SK-N-SH (cell line): ENCODE results near the gene ABCA4. TPM values are rescaled to one million over a fixed set of nuclear protein-coding genes. Genes with fewer than 3 reads are reported as not detected.

Experiments
- CTCF ChIA-PET: fragments of 300-600, 350-600 bp; formaldehyde crosslinking; extraction: SDS; loops from one replicate; lab custom pipeline; 2021; lab: Yijun Ruan, JAX
- POLR2A ChIA-PET: fragments of 350-600 bp; sonication (Branson Sonifier 250); formaldehyde crosslinking; extraction: SDS; loops from one replicate; lab custom pipeline; 2020; ENCODE audit warnings: antibody characterized with exemption, inconsistent platforms; lab: Yijun Ruan, JAX
- DNase-seq: peaks from one replicate; pipeline ENCODE4 v3.0.0; 2012
- H2AFZ ChIP-seq: fragments of 200-600 bp; sonication (generic); 2 replicates; pipeline ENCODE4 v1.8.1; 2016; ENCODE audit warnings: antibody characterized with exemption, mild to moderate bottlenecking, low read depth
- H3F3A ChIP-seq: fragments of 200-600 bp; sonication (generic); replicated peaks from 2 replicates; pipeline ENCODE3; 2016; ENCODE audit warnings: antibody characterized with exemption, mild to moderate bottlenecking; ENCODE audit not compliant: insufficient read depth
- H3K27ac ChIP-seq, 2 experiments: fragments of 200-500 bp in 1 of 2; fragments of 200-600 bp in 1 of 2; sonication (Bioruptor generic) in 1 of 2; sonication (generic), shearing (Covaris generic) in 1 of 2; 2 replicates each; pipeline versions ENCODE4 v1.5.1 to v1.6.1; 2014 to 2016; ENCODE audit warnings: low read depth in 2 of 2, inconsistent platforms in 1 of 2, low read length in 1 of 2, mild to moderate bottlenecking in 1 of 2, mixed read lengths in 1 of 2
- H3K27me3 ChIP-seq: fragments of 200-600 bp; sonication (generic), shearing (Covaris generic); 2 replicates; pipeline ENCODE4 v1.6.1; 2016; ENCODE audit warnings: mixed run types; ENCODE audit not compliant: insufficient read depth
- H3K36me3 ChIP-seq, 2 experiments: fragments of 200-500 bp in 1 of 2; fragments of 200-600 bp in 1 of 2; sonication (Bioruptor generic) in 1 of 2; sonication (generic) in 1 of 2; replicated peaks in 1 of 2; 2 replicates each; pipeline versions ENCODE3 to v1.5.1; 2014 to 2016; ENCODE audit warnings: low read length in 1 of 2, mild to moderate bottlenecking in 1 of 2; ENCODE audit not compliant: insufficient read depth in 2 of 2, control insufficient read depth in 1 of 2
- H3K4me1 ChIP-seq, 2 experiments: fragments of 200-500 bp in 1 of 2; fragments of 200-600 bp in 1 of 2; sonication (Bioruptor generic) in 1 of 2; sonication (generic), shearing (Covaris generic) in 1 of 2; 2 replicates each; pipeline versions ENCODE4 v1.5.1 to v1.6.1; 2014 to 2016; ENCODE audit warnings: low read depth in 1 of 2, low read length in 1 of 2, mixed run types in 1 of 2; ENCODE audit not compliant: insufficient read depth in 2 of 2, control insufficient read depth in 1 of 2
- H3K4me2 ChIP-seq: fragments of 200-600 bp; sonication (generic), shearing (Covaris generic); 2 replicates; pipeline ENCODE4 v1.6.1; 2017; ENCODE audit warnings: mixed run types
- H3K4me3 ChIP-seq, 2 experiments: fragments of 200-500 bp in 1 of 2; fragments of 200-600 bp in 1 of 2; sonication (Bioruptor generic) in 1 of 2; sonication (generic), shearing (Covaris generic) in 1 of 2; 2 replicates each; pipeline versions ENCODE4 v1.5.1 to v1.8.1; 2014 to 2016; ENCODE audit warnings: low read depth in 2 of 2, inconsistent platforms in 1 of 2, low read length in 1 of 2, mild to moderate bottlenecking in 1 of 2, mixed read lengths in 1 of 2, moderate library complexity in 1 of 2
- H3K79me2 ChIP-seq: fragments of 200-600 bp; sonication (generic); 2 replicates; pipeline ENCODE4 v1.8.1; 2017; ENCODE audit warnings: mild to moderate bottlenecking; ENCODE audit not compliant: insufficient read depth
- H3K9ac ChIP-seq: fragments of 200-600 bp; sonication (generic); 2 replicates; pipeline ENCODE4 v1.6.1; 2017; ENCODE audit warnings: mixed run types
- H3K9me2 ChIP-seq: fragments of 200-600 bp; sonication (generic); 2 replicates; pipeline ENCODE4 v1.6.1; 2017; ENCODE audit warnings: mixed run types
- H3K9me3 ChIP-seq: fragments of 200-600 bp; sonication (generic); 2 replicates; pipeline ENCODE4 v1.6.1; 2017; ENCODE audit warnings: mixed run types, mild to moderate bottlenecking, moderate library complexity
- H4K20me1 ChIP-seq: fragments of 200-600 bp; sonication (generic); 2 replicates; pipeline ENCODE4 v1.6.1; 2017; ENCODE audit warnings: mild to moderate bottlenecking, mixed run types; ENCODE audit not compliant: insufficient read depth
- CHD2 ChIP-seq: fragments of 150-350 bp; IDR thresholded peaks from 2 replicates; pipeline ENCODE4 v1.6.1; 2018; ENCODE audit warnings: low read length; ENCODE audit not compliant: partially characterized antibody
- EP300 ChIP-seq, 2 experiments: IDR thresholded peaks; 2 replicates each; pipeline versions ENCODE4 v1.4.0 to v1.6.1; 2012; ENCODE audit warnings: borderline replicate concordance in 1 of 2, low read depth in 1 of 2, low read length in 1 of 2
- FOSL2 ChIP-seq: IDR thresholded peaks from 2 replicates; pipeline ENCODE4 v1.4.0; 2012; ENCODE audit warnings: low read depth, mild to moderate bottlenecking, moderate library complexity, borderline replicate concordance
- FOXJ3 ChIP-seq: sonication (generic); formaldehyde crosslinking; IDR thresholded peaks from 2 replicates; pipeline ENCODE4 v1.5.1; 2020; ENCODE audit warnings: mild to moderate bottlenecking, missing genetic modification reagents
- GABPA ChIP-seq: IDR thresholded peaks from 2 replicates; pipeline ENCODE4 v1.4.0; 2012; ENCODE audit warnings: low read depth, mild to moderate bottlenecking
- GATA2 ChIP-seq: sonication (generic); formaldehyde crosslinking; IDR thresholded peaks from 2 replicates; pipeline ENCODE4 v1.5.0; 2020; ENCODE audit warnings: mild to moderate bottlenecking, missing genetic modification reagents
- IRF3 ChIP-seq: fragments of 150-350 bp; IDR thresholded peaks from 2 replicates; pipeline ENCODE4 v1.6.1; 2016; ENCODE audit warnings: mild to moderate bottlenecking, low read depth, low read length
- JUND ChIP-seq: IDR thresholded peaks from 2 replicates; pipeline ENCODE4 v1.4.0; 2012
- MAX ChIP-seq: IDR thresholded peaks from 2 replicates; pipeline ENCODE4 v1.4.0; 2012; ENCODE audit warnings: low read depth
- MEF2A ChIP-seq: IDR thresholded peaks from 2 replicates; pipeline ENCODE4 v1.4.0; 2012; ENCODE audit warnings: low read depth, borderline replicate concordance
- MXI1 ChIP-seq: IDR thresholded peaks from 2 replicates; pipeline ENCODE4 v1.6.1; 2012; ENCODE audit warnings: mild to moderate bottlenecking, low read depth, low read length, improper control_type of control experiment
- NFIC ChIP-seq: IDR thresholded peaks from 2 replicates; pipeline ENCODE4 v1.4.0; 2012; ENCODE audit warnings: borderline replicate concordance
- NRF1 ChIP-seq: IDR thresholded peaks from 2 replicates; pipeline ENCODE4 v1.6.1; 2012; ENCODE audit warnings: low read depth, mild to moderate bottlenecking, low read length
- RCOR1 ChIP-seq: fragments of 150-350 bp; IDR thresholded peaks from 2 replicates; pipeline ENCODE4 v1.6.1; 2017; ENCODE audit warnings: antibody characterized with exemption, low read length
- REST ChIP-seq: IDR thresholded peaks from 2 replicates; pipeline ENCODE4 v1.6.1; 2012; ENCODE audit warnings: mild to moderate bottlenecking, low read depth, low read length, moderate library complexity
- SMC3 ChIP-seq: IDR thresholded peaks from 2 replicates; pipeline ENCODE4 v1.6.1; 2012; ENCODE audit warnings: low read depth, low read length, improper control_type of control experiment
- TCF12 ChIP-seq: IDR thresholded peaks from 2 replicates; pipeline ENCODE4 v1.4.0; 2012
- USF1 ChIP-seq: IDR thresholded peaks from 2 replicates; pipeline ENCODE4 v1.4.0; 2012; ENCODE audit warnings: low read depth, borderline replicate concordance
- ZBTB33 ChIP-seq: IDR thresholded peaks from 2 replicates; pipeline ENCODE4 v1.4.0; 2012; ENCODE audit warnings: low read depth, borderline replicate concordance
- WGBS: methylation state at CpG from one replicate; pipeline ENCODE4 v1.1.6; 2017; ENCODE audit warnings: low lambda C conversion rate; 5-methylcytosine and 5-hydroxymethylcytosine counted together
- polyA plus RNA-seq, 3 experiments: library from polyadenylated mRNA; depleted of rRNA; stranded (reverse); fragments of >200 nt; gene quantifications; 2 replicates each; pipeline ENCODE4 v1.2.3, GENCODE V29; 2012

ABCA4 gene
- polyA plus RNA-seq, 1 of the 3 experiments (the other 2 are of a cell fraction) = 0.03 TPM

- H3K36me3 ChIP-seq = no peaks in the 10 kb centered on the region
- ChIA-PET POLR2A (no interaction called here), CTCF (interaction anchor here (1.6 kb wide), 1 partner anchor 86 kb away, joined by 5 read pairs; no protein-coding TSS in a partner anchor)
Observed at GRCh38 chr1:94125551-94126514, 4.9 kb upstream of the ABCA4 start.

More at GRCh38 chr1:94125551-94126514, 4.9 kb upstream of the ABCA4 start:
- H3K79me2 ChIP-seq = no peaks in the 10 kb centered on the region
- H2AFZ ChIP-seq = no peak overlapping the region
- no peak overlapping the region for H3K9ac ChIP-seq
- no peaks in the 10 kb centered on the region for H3K9me2 ChIP-seq
- H3K4me3 ChIP-seq = no peak overlapping the region
- no peaks in the 10 kb centered on the region for H4K20me1 ChIP-seq
- H3F3A ChIP-seq = no peaks in the 10 kb centered on the region
- no peak for DNase-seq
- TF ChIP-seq MAX (no peak), FOSL2 (no peak), SMC3 (no peak), USF1 (no peak), FOXJ3 (CRISPR knock-in tag) (no peak), MXI1 (no peak), JUND (no peak), RCOR1 (no peak), ZBTB33 (no peak), TCF12 (no peak), REST (no peak), NRF1 (no peak), EP300 (IDR thresholded peaks at IDR 0.05; ENCODE audit: borderline replicate concordance in 1 of 2, low read depth in 1 of 2, low read length in 1 of 2) (no peak), IRF3 (no peak), NFIC (no peak), GATA2 (CRISPR knock-in tag) (no peak), GABPA (no peak), CHD2 (no peak), MEF2A (no peak)
- H3K4me1 ChIP-seq = no peaks in the 10 kb centered on the region; a peak in 1 of 4 replicates
- WGBS = 76% methylated on average over 6 of the region's 6 CpGs
- H3K4me2 ChIP-seq = no peak overlapping the region
- H3K9me3 ChIP-seq = no peaks in the 10 kb centered on the region
- no peak overlapping the region for H3K27ac ChIP-seq
- H3K27me3 ChIP-seq = no peaks in the 10 kb centered on the region
